ENCODE data around the gene AMER3. TPM values are rescaled to one million over a fixed set of nuclear protein-coding genes. Genes with fewer than 3 reads are reported as not detected.

The AMER3 gene
- total and polyA plus RNA-seq, 2 experiments from 2014 or later = 0.05 to 0.49 TPM

DNA sequence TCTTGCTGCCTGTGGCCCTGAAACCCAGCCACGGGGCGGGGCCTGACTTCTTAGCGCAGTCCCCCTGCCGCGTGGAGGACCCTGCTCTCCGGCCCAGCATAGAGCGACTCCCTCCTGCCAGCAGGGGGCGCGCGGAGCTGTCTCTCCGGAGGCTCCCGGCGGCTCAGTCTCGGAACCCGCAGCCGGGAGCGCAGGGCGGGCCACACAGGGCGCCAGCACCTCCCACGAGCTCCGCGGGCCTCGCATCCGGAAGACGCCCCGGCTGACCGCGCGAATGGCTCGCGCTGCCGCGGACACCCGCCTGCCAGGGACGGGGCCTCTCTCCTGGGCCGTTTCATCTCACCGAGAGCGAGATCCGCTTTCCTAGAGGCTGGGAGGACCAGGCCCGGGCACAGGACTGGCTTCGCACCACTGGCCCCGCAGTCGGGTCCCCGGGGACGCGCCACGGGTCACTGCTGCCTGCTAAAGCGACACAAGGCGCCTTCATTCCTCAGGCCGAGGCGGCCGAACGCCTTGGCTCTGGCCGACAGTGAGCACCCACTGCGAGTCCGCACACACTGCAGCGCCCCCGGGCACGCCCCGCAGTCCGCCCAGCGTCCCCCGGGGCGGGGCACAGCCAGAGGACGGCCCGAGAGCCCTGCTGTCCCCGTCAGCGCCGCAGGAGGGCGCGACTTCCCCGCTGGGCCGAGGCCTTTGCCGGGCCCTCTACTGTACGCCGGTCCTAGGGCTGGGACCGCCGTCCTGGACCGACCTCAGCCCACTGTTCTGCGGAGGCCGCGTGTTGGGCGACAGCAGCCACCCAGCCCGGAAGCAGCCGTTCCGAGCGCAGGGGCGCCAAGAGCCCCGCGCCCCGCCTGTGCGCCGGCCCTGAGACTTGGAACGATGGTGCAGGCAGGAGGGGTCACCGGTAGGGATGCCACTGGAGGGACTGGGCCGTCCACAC lies 42.4 kb downstream of the AMER3 start (continued):
- no peak for TF ChIP-seq JUNB (IDR thresholded peaks at IDR 0.05; ENCODE audit: unreplicated experiment)
- TF ChIP-seq, protein P1, sequence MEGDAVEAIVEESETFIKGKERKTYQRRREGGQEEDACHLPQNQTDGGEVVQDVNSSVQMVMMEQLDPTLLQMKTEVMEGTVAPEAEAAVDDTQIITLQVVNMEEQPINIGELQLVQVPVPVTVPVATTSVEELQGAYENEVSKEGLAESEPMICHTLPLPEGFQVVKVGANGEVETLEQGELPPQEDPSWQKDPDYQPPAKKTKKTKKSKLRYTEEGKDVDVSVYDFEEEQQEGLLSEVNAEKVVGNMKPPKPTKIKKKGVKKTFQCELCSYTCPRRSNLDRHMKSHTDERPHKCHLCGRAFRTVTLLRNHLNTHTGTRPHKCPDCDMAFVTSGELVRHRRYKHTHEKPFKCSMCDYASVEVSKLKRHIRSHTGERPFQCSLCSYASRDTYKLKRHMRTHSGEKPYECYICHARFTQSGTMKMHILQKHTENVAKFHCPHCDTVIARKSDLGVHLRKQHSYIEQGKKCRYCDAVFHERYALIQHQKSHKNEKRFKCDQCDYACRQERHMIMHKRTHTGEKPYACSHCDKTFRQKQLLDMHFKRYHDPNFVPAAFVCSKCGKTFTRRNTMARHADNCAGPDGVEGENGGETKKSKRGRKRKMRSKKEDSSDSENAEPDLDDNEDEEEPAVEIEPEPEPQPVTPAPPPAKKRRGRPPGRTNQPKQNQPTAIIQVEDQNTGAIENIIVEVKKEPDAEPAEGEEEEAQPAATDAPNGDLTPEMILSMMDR (conservative IDR thresholded peaks at IDR 0.05; ENCODE audit: low read depth in 2 of 2) = peak; percentile 61 to 97
- no peak for TF ChIP-seq NANOG (IDR thresholded peaks at IDR 0.05; ENCODE audit: borderline replicate concordance)
- no peak for TF ChIP-seq ZNF114 (CRISPR knock-in tag; IDR thresholded peaks at IDR 0.05)

DNA sequence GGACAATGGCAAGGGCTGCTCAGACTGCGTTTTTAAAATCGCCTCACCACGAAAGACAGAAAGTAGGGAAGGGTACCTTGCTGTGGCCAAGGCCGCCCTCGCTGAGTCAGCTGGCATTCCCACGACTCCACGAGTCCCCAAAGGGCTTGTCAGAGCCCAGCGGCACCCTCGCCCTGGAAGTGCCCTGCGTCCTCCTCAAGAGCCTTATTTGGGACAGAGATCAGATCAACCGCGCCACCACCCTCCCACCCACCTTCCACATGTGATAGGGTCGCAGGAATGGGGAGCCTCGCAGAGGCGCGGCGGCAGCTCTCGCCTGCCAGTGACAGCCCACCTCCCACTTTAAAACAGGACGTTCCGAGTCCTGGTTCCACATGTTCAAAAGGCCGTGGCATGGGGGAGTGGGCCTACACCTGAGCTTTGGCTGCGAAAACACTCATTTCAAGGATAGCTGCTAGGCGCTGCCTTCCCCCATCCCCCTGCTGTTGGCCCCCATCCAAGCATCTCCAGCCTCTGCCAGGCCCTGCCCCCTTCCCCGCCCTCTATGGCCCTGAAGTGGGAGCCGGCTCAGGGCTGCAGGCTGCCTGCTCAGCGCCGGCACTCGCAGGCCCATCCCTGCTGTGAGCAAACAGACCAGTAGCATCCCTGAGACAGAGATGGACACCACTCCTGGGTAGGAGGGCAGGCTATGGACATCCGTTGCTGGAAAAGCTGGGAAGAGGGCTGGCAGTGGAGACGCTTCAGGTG lies 43.3 kb downstream of the AMER3 start:
- H3K27ac Mint-ChIP-seq = no peak overlapping the region
- peak overlapping the region; percentile 95 for H3K4me2 ChIP-seq

DNA sequence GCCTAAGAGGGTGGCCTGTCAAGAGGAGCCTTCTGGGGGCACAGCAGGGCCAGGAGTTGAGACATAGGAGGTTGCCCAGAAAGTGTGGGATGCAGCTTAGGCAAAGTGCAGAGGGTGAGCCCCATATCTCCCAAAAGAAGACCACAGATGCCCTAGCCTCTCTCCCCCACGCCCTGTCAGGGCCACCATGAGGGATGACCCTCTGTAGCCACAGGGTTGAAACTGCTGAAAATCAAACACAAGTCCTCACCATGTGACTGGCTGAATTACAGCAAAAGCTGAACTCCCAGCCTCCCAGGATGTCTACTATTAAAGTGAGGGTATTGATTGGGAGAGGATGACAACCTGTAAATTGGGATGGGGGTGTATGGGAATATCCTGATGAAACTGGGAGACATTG lies 44.0 kb downstream of the AMER3 start:
- peaks cover 13% of the 10 kb centered on the region for H3K4me1 Mint-ChIP-seq
- peaks cover 16% of the 10 kb centered on the region for H3K27me3 Mint-ChIP-seq (ENCODE audit: insufficient read depth, low read depth, poor library complexity)
- no peaks in the 10 kb centered on the region for H3K9me3 Mint-ChIP-seq
- Histone ChIP-seq H3K9me2 (ENCODE audit: insufficient read depth) (no peaks in the 10 kb centered on the region), H3K27ac (ENCODE audit: low read depth) (no peak overlapping the region), H3K4me2 (peak overlapping the region; percentile 95; the same call in 1 of the 2 replicates), H3K4me1 (ENCODE audit: insufficient read depth) (no peaks in the 10 kb centered on the region; the same call in 1 of the 2 replicates), H3K36me3 (ENCODE audit: insufficient read depth) (no peaks in the 10 kb centered on the region), H4K20me1 (replicated peaks; ENCODE audit: insufficient read depth) (no peaks in the 10 kb centered on the region), H3K79me2 (replicated peaks; ENCODE audit: insufficient read depth) (no peaks in the 10 kb centered on the region), H3K27me3 (ENCODE audit: insufficient read depth) (peaks cover 20% of the 10 kb centered on the region), H2AFZ (no peak overlapping the region), H3F3A (replicated peaks; ENCODE audit: low read depth) (no peaks in the 10 kb centered on the region), H3K4me3 (peak overlapping the region; percentile 79)
- H3K4me3 Mint-ChIP-seq = no peak overlapping the region; the same call in 2 of the 3 replicates
- DNase-seq (ENCODE audit: low spot score) (no peak), ATAC-seq (no peak)
- H3K36me3 Mint-ChIP-seq (ENCODE audit: low read depth) = no peaks in the 10 kb centered on the region
- no peak overlapping the region for H3K27ac Mint-ChIP-seq
- TF ChIP-seq, protein P2, sequence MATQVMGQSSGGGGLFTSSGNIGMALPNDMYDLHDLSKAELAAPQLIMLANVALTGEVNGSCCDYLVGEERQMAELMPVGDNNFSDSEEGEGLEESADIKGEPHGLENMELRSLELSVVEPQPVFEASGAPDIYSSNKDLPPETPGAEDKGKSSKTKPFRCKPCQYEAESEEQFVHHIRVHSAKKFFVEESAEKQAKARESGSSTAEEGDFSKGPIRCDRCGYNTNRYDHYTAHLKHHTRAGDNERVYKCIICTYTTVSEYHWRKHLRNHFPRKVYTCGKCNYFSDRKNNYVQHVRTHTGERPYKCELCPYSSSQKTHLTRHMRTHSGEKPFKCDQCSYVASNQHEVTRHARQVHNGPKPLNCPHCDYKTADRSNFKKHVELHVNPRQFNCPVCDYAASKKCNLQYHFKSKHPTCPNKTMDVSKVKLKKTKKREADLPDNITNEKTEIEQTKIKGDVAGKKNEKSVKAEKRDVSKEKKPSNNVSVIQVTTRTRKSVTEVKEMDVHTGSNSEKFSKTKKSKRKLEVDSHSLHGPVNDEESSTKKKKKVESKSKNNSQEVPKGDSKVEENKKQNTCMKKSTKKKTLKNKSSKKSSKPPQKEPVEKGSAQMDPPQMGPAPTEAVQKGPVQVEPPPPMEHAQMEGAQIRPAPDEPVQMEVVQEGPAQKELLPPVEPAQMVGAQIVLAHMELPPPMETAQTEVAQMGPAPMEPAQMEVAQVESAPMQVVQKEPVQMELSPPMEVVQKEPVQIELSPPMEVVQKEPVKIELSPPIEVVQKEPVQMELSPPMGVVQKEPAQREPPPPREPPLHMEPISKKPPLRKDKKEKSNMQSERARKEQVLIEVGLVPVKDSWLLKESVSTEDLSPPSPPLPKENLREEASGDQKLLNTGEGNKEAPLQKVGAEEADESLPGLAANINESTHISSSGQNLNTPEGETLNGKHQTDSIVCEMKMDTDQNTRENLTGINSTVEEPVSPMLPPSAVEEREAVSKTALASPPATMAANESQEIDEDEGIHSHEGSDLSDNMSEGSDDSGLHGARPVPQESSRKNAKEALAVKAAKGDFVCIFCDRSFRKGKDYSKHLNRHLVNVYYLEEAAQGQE (IDR thresholded peaks at IDR 0.05; ENCODE audit: unreplicated experiment) = no peak
- TF ChIP-seq, protein P3, sequence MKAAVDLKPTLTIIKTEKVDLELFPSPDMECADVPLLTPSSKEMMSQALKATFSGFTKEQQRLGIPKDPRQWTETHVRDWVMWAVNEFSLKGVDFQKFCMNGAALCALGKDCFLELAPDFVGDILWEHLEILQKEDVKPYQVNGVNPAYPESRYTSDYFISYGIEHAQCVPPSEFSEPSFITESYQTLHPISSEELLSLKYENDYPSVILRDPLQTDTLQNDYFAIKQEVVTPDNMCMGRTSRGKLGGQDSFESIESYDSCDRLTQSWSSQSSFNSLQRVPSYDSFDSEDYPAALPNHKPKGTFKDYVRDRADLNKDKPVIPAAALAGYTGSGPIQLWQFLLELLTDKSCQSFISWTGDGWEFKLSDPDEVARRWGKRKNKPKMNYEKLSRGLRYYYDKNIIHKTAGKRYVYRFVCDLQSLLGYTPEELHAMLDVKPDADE (IDR thresholded peaks at IDR 0.05) = no peak
- no peak for TF ChIP-seq POLR2AphosphoS5 (IDR thresholded peaks at IDR 0.05; ENCODE audit: low read depth)

More for the DNA sequence above, 43.3 kb downstream of the AMER3 start:
- Histone ChIP-seq H3K9me2 (ENCODE audit: insufficient read depth) (no peaks in the 10 kb centered on the region), H3K4me3 (peak overlapping the region; percentile 79), H3K27ac (ENCODE audit: low read depth) (no peak overlapping the region), H3K36me3 (ENCODE audit: insufficient read depth) (no peaks in the 10 kb centered on the region), H4K20me1 (replicated peaks; ENCODE audit: insufficient read depth) (no peaks in the 10 kb centered on the region), H3F3A (replicated peaks; ENCODE audit: low read depth) (no peaks in the 10 kb centered on the region), H3K4me1 (ENCODE audit: insufficient read depth) (no peaks in the 10 kb centered on the region; the same call in 1 of the 2 replicates), H2AFZ (peak overlapping the region; percentile 99), H3K27me3 (ENCODE audit: insufficient read depth) (peaks cover 20% of the 10 kb centered on the region), H3K79me2 (replicated peaks; ENCODE audit: insufficient read depth) (no peaks in the 10 kb centered on the region)
- Mint-ChIP-seq H3K4me3 (peak overlapping the region; percentile 76), H3K36me3 (ENCODE audit: low read depth) (no peaks in the 10 kb centered on the region), H3K9me3 (no peaks in the 10 kb centered on the region), H3K27me3 (ENCODE audit: insufficient read depth, low read depth, poor library complexity) (peaks cover 16% of the 10 kb centered on the region), H3K4me1 (peaks cover 13% of the 10 kb centered on the region)
- DNase-seq (ENCODE audit: low spot score) = peak; percentile 74
- TF ChIP-seq EZH2 (IDR thresholded peaks at IDR 0.05; ENCODE audit: low read depth, unreplicated experiment) = peak; percentile 15
- no peak for TF ChIP-seq STAT1 (IDR thresholded peaks at IDR 0.05; ENCODE audit: unreplicated experiment)
- ATAC-seq = peak; percentile 60
